ENCODE results near the gene XBP1. TPM values are rescaled to one million over a fixed set of nuclear protein-coding genes. Genes with fewer than 3 reads are reported as not detected.
"Not testable (repeated sequence)": the region's sequence is repeated elsewhere in the genome, so short reads cannot be mapped to it uniquely, and the experiment has no call there.

Gene XBP1
- total RNA-seq (ENCODE audit: unreplicated experiment): 77.4 TPM
- long read RNA-seq, transcript XBP1-201 (5 exons, 1,850 nt): major isoform, 148 of 150 reads
- long read RNA-seq, partial matches to known transcripts: 0 of 150 reads
- long read RNA-seq, other reads (novel, unspliced or antisense): 0 of 150 reads

DNA sequence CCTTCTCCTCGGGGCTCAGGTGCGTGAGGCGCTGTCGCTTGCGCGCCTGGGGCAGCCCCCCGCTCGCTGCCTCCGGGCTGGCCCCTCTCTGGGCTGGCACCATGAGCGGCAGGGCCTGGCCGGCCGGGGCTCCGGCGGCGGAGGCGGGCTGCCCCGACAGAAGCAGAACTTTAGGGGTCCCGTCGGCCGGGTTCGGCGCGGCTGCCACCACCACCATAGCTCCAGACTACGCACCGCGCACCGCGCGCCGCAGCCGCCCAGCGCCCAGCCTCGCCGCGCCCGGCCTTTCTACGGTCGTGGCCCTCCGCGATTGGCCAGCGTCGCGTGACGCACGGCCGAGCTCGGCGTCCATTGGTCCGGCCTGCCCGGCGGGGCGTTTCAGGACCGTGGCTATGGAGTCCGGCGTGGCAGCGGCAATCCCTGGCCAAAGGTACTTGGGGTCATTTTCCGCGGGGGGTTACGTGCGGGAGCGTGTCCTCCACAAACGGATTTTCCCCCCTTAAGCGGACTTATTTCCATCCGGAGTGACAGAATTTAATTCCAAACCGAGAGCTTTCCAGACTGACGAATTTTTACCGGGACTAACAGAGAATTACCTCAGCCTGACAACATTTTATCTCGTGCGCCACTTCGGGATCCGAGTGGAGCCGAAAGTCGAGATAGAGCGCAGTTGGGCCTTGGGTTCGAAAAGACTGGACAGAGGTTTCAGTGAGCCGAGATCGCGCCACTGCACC lies at the start of gene XBP1:
Gene XBP1 (minus strand): TSS at position 262 of the 734 bp plus-strand sequence.
- Mint-ChIP-seq H3K27ac (ENCODE audit: unreplicated experiment) (peak within 1 kb of the TSS; percentile 96), H3K9me3 (ENCODE audit: unreplicated experiment) (peaks cover 10% of the 10 kb centered on the region), H3K4me1 (ENCODE audit: low read depth, unreplicated experiment) (peaks cover 5% of the 10 kb centered on the region)

DNA sequence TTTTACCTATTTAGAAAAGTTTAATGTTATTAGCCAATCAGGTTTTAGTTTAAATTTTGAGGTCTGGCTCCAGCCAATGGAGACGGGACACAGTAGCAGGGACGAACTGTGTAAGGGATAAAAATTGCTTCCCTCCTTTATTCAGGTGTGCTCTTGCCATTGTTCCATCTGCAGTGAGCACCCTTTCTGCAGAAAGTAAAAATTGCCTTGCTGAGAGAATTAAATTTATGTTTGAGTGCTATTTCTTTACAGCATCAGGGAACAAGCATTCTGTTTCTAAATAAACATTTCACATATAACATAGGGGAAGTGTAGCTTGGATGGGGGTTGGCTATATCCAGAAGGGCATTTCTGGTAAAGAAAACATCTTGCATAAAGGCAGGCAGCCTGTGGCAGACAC lies 46.6 kb upstream of the XBP1 start:
- TF ChIP-seq, protein P1, sequence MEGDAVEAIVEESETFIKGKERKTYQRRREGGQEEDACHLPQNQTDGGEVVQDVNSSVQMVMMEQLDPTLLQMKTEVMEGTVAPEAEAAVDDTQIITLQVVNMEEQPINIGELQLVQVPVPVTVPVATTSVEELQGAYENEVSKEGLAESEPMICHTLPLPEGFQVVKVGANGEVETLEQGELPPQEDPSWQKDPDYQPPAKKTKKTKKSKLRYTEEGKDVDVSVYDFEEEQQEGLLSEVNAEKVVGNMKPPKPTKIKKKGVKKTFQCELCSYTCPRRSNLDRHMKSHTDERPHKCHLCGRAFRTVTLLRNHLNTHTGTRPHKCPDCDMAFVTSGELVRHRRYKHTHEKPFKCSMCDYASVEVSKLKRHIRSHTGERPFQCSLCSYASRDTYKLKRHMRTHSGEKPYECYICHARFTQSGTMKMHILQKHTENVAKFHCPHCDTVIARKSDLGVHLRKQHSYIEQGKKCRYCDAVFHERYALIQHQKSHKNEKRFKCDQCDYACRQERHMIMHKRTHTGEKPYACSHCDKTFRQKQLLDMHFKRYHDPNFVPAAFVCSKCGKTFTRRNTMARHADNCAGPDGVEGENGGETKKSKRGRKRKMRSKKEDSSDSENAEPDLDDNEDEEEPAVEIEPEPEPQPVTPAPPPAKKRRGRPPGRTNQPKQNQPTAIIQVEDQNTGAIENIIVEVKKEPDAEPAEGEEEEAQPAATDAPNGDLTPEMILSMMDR (IDR thresholded peaks at IDR 0.05; ENCODE audit: partially characterized antibody, unreplicated experiment): no peak
- Mint-ChIP-seq H3K4me1 (ENCODE audit: low read depth, unreplicated experiment) (no peaks in the 10 kb centered on the region), H3K9me3 (ENCODE audit: unreplicated experiment) (peaks cover 3% of the 10 kb centered on the region), H3K4me3 (ENCODE audit: unreplicated experiment) (no peak overlapping the region), H3K27ac (ENCODE audit: unreplicated experiment) (no peak overlapping the region), H3K27me3 (ENCODE audit: unreplicated experiment) (peaks cover 5% of the 10 kb centered on the region), H3K36me3 (ENCODE audit: unreplicated experiment) (peaks cover 8% of the 10 kb centered on the region)
- DNase-seq: no peak

More for the DNA sequence above, at the start of gene XBP1:
- TF ChIP-seq, protein P1 (IDR thresholded peaks at IDR 0.05; ENCODE audit: partially characterized antibody, unreplicated experiment): no peak
- H3K4me3 Mint-ChIP-seq (ENCODE audit: unreplicated experiment): peak within 1 kb of the TSS; percentile 97
- DNase-seq: peak; percentile 95
- H3K36me3 Mint-ChIP-seq (ENCODE audit: unreplicated experiment): no peaks in the 10 kb centered on the region
- H3K27me3 Mint-ChIP-seq (ENCODE audit: unreplicated experiment): no peaks in the 10 kb centered on the region

DNA sequence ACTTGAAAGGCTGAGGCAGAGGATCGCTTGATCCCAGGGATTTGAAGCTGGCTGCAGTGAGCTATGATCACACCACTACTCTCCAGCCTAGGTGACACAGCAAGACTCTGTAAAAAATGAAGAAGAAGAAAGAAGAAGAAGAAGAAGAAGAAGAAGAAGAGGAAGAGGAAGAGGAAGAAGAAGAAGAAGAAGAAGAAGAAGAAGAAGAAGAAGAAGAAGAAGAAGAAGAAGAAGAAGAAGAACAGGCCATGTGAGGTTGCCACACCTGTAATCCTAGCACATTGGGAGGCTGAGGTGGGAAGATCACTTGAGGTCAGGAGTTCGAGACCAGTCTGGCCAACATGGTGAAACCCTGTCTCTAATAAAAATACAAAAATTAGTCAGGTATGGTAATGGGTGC lies 43.9 kb upstream of the XBP1 start:
- H3K27me3 Mint-ChIP-seq (ENCODE audit: unreplicated experiment); H3K4me1 Mint-ChIP-seq (ENCODE audit: low read depth, unreplicated experiment); H3K36me3 Mint-ChIP-seq (ENCODE audit: unreplicated experiment); H3K9me3 Mint-ChIP-seq (ENCODE audit: unreplicated experiment); H3K4me3 Mint-ChIP-seq (ENCODE audit: unreplicated experiment); DNase-seq; H3K27ac Mint-ChIP-seq (ENCODE audit: unreplicated experiment): not testable (repeated sequence)

DNA sequence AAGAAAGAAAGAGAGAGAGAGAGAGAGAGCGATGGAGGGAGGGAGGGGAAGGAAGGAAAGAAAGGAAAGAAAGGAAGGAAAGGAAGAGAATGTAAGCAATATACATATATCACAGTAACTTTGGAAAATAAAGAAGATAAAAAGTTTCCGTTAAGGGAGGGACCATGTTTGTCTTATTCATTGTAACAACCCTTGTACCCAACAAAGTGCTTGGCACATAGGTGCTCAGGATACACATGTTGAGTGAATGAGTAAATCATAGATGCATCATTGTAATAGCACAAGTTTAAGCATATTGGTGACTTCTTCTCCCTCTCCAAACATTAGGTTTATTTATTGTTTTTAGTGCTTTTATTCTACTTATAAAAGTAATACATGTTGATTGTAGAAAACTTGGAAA lies 43.3 kb upstream of the XBP1 start:
- TF ChIP-seq, protein P1 (IDR thresholded peaks at IDR 0.05; ENCODE audit: partially characterized antibody, unreplicated experiment): no peak
- Mint-ChIP-seq H3K36me3 (ENCODE audit: unreplicated experiment) (peaks cover 8% of the 10 kb centered on the region), H3K4me3 (ENCODE audit: unreplicated experiment) (no peak overlapping the region)

DNA sequence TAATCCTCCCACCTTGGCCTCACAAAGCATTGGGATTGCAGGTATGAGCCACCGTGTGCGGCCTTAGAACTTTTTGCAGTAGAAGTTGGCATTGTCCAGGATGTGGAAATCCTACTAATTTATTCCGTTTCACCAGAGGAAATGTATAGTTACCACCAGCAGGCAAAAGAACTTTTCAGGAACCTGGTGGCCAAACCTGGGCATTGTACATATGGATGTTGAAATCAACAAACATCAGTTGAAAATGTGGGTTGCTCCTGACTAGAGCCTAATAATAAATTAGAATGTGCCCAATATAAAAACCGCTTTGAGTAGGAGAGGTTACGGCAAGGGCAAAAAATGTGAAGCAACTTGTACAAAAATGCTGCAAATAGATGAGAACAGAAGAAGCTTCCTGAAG lies 40.7 kb upstream of the XBP1 start:
- Mint-ChIP-seq H3K36me3 (ENCODE audit: unreplicated experiment) (no peaks in the 10 kb centered on the region), H3K9me3 (ENCODE audit: unreplicated experiment) (no peaks in the 10 kb centered on the region), H3K27me3 (ENCODE audit: unreplicated experiment) (peaks cover 7% of the 10 kb centered on the region), H3K4me3 (ENCODE audit: unreplicated experiment) (no peak overlapping the region), H3K27ac (ENCODE audit: unreplicated experiment) (peak overlapping the region; percentile 25), H3K4me1 (ENCODE audit: low read depth, unreplicated experiment) (no peaks in the 10 kb centered on the region)
- TF ChIP-seq, protein P1 (IDR thresholded peaks at IDR 0.05; ENCODE audit: partially characterized antibody, unreplicated experiment): no peak
- DNase-seq: no peak

More for the DNA sequence above, 43.3 kb upstream of the XBP1 start:
- no peak for DNase-seq
- H3K9me3 Mint-ChIP-seq (ENCODE audit: unreplicated experiment): peaks cover 3% of the 10 kb centered on the region
- no peaks in the 10 kb centered on the region for H3K4me1 Mint-ChIP-seq (ENCODE audit: low read depth, unreplicated experiment)
- peaks cover 5% of the 10 kb centered on the region for H3K27me3 Mint-ChIP-seq (ENCODE audit: unreplicated experiment)
- no peak overlapping the region for H3K27ac Mint-ChIP-seq (ENCODE audit: unreplicated experiment)
